GM21786 (cell line): ENCODE results near the gene PUM2.
"Not testable (repeated sequence)": the region's sequence is repeated elsewhere in the genome, so short reads cannot be mapped to it uniquely, and the experiment has no call there.

Experiments used
- ATAC-seq: cut with Tn5 transposase; IDR thresholded peaks from one replicate; pipeline ENCODE4 v1.9.1; 2021; ENCODE audit not compliant: unreplicated experiment

The PUM2 gene

DNA sequence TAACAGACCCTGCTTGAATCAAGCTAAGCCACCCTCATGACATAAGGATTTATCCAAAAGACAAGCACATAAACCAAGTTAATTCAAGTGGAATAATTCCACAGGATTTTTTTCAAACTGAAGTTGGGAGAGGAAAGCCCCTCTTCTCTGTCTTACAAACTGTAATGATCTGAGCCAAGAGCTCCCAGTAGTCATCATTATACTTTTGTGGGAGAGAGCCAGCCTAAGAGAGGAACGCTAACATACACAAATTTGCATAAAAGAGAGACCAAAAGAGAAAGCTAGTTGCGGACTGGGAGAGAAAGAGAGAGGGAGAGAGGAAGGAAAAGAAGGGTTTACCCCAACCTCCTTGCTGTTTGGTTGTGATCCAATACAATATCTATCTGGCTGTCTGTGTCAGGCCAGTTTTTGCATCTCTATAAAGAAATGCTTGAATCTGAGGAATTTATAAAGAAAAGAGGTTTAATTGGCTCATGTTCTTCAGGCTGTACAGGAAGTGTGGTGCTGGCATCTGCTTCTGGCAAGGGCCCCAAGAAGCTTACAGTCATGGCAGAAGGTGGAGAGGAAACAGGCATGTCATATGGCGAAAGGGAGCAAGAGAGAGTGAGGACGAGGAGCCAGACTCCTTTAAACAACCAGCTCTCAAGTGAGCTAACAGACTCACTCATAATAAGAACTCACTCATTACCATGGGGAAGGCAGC, 20.8 kb upstream of the PUM2 start:
- no peak for ATAC-seq

DNA sequence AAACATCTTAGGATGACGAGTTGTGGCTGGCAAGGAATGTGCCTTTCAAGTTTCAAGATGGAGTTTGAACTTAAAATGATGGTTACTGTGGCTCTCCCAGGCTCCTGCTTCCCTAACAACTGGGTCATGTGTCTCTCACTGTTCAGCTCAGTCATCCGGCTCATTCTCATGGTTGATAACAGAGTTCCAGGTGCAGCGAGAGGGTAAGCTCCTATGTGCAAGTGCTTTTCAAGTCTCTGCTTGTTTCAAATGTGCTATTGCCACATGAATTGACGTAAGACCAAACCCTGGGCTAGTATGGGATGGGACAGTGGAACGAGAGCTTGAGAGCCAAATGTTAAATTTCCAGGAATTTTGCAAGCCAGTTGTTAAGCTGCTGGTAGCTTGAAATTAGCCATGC, 19.5 kb upstream of the PUM2 start:
- ATAC-seq: no peak

DNA sequence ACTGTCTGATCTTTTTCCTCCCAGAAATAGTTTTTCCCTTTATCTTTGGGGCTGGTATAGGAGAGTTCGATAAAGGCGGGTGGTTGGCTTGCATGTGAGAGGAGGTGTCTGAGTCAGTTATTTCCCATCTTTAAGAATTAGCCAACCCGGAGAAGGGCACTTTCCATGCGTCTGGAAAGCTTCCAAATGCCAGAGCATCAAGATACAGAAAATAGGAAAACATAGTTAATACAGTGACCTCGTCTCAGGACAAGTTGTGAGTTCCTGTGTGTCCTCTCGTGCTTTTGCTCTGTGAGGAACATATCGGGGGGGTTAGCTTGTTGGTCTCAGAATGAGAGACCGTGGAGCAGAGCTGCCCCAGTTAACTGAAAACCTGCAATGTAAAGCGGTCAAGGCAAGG, 18.7 kb upstream of the PUM2 start:
- no peak for ATAC-seq

DNA sequence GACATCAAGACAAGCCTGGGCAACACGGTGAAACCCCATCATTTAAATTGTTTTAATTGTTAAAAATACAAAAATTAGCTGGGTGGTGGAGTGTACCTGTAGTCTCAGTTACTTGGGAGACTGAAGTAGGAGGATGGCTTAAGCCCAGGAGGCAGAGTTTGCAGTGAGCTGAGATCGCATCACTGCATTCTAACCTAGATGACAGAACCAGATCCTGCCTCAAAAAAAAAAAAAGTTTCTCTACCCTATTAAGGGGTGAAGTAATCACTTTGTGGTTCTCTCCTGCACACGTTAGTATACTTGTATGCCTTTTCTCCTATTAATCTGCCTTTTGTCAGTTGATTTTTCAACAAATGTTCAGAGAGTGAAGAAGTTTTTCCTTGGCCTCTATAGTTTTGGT, 18.1 kb upstream of the PUM2 start:
- no peak for ATAC-seq

DNA sequence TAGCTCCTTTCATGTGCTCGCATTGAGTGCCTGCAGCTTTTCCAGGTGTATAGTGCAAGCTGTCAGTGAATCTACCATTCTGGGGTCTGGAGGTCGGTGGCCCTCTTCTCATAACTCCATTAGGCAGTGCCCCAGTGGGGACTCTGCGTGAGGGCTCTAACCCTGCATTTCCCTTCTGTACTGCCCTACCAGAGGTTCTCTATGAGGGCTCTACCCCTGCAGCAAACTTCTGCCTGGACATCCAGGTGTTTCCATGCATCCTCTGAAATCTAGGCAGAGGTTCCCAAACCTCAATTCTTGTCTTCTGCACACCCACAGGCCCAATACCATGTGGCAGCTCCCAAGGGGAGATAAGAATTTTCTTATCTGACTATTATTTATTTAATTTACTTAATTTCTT, 17.3 kb upstream of the PUM2 start:
- not testable (repeated sequence) for ATAC-seq

DNA sequence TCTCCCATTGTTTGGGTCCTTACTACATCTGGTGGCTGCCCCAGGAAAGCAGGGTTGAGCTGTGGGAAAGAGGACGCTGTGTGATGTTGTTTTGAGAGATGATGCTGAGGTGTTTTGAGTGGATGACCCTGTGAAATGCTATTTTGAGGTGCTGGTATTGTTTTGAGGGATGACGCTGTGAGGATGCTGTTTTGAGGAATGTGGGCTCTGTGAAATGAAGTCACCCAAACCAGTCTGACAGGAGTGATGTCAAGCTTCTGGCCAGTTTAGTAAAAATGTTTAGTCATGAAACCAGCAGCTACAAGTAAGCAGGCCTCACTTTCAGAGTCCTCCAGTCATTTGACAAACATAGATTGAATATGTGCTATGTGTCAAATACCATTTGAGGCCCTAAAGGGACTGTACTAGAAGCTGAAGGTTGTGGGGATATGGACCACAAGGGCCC, 16.1 kb upstream of the PUM2 start:
- ATAC-seq: no peak

DNA sequence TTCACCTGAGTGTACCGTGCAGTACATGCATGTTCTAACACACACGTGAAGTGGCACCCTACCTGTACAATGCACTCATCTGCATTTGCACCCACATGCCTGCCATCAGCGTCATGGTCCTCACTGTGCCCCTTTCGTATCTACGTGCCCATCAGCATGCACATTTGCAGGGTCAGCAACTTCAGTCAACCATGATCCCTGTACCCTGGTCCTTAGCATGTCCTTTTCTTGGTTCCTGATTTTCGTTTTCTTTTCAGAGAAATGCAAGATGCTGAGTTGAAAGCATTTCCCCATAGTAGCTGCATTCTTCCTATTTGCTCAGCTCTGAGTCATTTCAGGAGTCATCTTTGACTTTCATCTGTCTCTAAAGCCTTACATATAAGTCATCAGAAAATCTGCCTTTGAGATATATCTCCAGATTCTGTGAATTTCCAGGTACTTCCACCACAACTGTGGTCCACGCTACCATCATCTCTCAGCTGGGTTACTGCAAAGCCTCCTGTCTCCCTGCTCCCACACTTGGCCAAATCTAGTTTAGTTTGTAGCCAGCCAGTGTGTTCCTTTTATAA, 14.7 kb upstream of the PUM2 start:
- peak; percentile 91 for ATAC-seq

DNA sequence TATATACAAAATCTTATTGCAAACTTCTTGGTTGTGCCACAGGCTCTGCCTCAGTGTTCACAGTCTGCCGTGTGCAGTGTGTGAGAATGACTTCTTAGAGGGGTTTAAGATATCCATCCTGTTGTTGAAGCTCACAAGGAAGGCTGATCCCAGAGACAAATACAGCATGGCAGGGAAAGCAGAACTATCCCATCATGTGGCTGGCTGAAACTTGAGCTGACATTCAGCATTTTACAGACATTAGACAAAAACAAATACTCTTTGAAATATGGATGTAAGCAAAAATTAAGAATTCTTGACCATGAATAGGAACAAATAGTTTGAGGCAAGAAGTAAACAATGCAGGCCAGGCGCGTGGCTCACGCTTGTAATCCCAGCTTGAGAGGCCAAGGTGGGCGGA, 12.9 kb upstream of the PUM2 start:
- ATAC-seq: no peak

DNA sequence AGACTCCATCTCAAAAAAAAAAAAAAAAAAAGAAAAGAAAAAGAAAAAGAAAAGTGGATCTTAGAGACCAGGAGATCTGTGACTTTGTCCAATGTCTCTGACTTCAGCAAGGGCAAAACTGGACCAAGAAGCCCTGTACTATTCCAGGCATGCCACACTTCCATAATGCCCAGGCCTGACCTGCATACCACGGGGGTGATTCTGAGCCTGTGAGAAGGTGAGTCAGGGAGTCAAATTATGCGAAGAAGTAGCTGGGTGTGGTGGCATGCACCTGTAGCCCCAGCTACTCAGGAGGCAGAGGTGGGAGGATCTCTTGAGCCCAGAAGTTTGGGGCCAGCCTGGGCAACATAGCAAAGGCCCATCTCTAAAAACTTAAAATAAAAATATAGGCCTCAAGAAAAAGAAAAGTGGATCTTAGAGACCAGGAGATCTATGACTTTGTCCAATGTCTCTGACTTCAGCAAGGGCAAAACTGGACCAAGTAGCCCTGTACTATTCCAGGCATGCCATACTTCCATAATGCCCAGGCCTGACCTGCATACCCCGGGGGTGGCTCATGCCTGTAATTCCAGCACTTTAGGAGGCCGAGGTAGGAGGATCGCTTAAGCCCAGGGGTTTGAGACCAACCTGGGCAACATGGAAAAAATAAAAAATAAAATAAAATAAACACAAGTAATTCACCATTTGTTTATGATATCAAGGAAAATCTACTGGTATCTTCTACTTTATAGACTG, 12.2 kb upstream of the PUM2 start:
- no peak for ATAC-seq

DNA sequence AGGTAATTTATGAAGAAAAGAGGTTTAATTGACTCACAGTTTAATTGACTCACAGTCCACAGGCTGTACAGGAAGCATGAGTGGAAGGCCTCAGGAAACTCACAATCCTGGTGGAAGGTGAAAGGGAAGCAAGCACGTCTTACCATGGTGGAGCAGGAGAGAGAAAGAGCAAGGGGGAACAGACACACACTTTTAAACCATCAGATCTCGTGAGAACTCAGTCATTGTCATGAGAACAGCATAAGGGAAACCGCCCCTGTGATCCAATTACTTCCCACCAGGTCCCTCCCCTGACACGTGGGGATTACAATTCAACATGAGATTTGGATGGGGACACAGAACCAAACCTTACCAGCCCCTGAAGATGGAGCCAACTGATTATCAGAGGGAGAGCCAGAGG, 11.2 kb upstream of the PUM2 start:
- ATAC-seq: no peak

DNA sequence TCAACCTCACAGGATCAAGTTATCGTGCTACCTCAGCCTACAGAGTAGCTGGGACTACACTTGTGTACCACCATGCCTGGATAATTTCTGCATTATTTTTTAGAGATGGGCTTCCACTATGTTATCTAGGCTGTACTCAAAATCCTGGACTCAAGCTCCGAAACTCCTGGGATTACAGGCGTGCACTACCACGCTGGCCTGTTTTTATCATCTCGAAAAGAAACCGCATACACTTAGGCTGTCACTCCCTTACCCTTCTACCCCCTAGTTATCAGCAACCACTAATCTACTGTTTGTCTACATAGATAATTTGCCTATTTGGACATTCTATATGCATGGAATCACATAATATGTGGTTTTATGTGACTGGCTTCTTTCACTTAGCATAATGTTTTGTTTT, 8.5 kb upstream of the PUM2 start:
- ATAC-seq: no peak

DNA sequence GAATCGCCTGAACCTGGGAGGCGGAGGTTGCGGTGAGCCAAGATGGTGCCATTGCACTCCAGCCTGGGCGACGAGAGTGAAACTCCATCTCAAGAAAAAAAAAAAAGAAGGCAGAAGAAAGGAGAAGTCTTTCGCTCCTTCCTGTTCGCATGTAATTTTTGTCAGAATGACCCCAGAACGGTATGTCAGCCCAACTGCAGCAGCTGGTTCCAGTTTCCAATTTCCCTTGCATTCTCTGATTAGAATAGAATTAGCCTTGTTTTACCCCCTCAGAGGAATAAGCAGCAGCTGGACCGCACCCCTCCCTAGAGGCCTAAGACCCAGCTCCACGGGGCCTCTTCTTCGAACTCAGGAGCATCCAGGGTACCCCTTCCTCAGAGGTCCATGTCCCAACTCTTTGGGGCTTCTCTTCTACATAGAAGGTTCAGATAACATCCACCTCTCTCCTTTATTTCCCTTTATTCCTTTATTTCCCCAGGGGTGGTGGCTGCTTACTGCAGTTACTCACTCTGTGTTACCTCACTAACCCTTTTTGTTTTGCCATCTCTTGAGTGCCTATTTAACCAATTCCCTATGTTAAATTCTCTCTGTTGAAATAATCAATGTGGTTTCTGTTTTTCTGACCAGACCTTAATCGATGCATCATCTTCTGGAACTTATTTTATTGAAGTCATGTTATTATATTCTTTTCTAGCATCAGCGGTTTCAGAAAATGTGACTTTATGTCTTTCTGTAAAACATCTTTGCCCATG, 7.2 kb upstream of the PUM2 start:
- ATAC-seq: no peak

DNA sequence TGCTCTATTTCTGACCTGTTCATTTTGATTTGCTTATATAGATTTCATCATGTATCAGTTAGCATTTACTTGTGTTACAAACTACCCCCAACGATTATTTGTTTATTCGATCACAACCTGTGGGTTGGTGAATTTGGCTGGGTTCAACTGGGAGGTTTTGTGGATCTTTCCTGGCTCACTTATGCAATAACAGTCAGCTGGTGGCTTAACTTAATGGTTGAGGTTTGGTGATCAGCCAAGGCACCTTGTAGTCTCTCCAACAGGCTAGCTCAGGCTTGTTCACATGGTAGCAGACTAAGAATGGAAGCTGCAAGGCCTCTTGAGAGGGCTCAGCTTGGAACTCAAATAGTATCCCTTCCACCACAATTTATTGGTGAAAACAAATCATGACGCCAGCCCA, 5.4 kb upstream of the PUM2 start:
- no peak for ATAC-seq

DNA sequence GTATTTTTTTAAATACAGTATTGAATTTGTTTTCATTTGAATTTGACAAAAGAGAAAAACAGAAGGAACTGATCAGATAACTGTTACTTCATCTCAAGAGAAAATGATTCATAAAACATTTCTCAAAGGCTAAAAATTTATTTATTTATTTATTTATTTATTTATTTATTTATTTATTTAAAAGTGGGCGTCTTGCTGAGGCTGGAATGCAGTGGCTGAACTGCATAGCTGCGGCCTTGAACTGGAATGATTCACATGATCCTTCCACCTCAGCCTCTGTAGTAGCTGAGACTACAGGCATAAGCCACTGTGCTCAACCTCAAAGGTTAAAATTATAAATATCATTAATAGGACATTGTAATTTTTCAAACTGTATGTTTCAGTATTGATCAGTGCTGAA, 4.5 kb upstream of the PUM2 start:
- no peak for ATAC-seq

DNA sequence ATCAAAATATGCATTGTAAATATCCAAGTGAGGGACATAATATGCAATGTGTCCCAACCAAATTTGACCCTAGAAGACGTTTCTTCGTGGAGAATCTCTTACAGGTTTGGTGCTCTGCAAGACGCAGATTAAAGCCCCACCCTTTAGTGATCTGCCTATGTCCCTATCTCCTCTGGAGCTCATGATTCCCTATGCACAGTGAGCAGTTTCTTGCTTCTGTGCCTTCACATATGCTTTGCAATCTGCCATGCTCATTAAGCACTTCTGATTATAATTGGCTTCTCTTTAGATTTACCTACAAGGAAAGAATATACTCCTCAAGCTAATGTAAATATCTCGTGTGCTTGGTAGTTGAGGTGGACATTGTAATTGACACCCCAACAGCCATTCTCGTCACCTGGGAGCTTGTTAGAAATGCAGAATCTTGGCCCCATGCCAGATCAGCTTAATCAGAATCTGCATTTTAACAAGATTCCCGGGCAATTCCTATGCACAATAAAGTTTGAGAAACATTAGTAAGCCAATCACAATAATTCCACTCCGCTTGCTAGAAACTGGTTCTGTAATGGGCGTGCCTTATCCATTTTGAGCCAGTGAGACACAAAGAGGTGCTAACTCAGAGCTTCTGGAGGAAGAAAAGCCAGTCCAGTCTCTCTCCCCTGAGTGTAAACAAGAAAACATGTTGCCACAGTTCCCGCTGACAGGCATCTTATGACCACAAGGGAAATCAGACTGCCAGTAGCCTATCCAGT, 2.8 kb upstream of the PUM2 start:
- ATAC-seq: no peak

DNA sequence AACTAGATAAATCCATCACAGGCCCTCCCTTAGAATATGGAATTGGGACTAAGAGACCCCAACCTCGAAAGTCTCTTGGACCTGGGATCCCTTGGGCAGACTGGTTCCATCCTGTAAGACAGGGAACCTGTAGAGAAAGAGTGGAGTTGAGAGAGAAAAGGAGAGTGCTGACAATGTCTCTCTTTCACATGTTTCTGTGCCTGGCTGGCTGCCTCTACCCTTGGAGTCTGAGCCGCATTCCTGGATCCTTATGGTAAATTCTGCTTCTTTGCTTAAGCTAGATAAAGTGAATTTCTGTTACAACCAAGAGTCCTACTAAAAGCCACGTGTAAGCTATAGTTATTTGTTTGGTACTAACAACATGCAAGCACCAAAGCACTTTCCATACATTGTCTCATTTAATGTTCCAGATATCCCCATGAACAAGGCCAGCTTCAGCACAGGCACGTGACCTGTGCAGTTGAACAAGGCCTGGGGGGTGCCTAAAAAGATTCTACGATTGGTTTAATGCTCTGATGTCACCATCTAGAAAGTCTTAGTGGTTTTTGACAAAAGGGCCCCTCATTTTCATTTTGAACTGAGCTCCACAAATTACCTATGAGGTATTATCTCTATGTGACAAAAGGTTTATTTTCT, 2.1 kb upstream of the PUM2 start:
- ATAC-seq: no peak

DNA sequence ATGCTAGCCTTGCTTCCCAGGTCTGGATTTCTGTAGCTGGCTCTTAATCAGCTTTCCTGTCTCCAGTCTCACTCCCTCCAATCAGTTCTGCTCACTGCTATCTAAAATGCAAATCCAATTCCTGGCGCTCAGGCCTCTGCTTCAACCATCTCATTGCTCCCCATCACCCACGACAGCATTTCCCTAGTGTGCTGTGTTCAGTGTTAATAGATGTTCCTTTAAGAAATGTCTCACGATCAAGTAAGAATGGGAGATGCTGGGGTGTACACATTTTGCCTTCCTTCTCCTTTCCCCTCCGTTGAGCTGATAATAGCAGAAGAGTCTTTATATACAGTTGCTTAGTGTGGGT, 1.6 kb upstream of the PUM2 start:
- ATAC-seq: no peak

DNA sequence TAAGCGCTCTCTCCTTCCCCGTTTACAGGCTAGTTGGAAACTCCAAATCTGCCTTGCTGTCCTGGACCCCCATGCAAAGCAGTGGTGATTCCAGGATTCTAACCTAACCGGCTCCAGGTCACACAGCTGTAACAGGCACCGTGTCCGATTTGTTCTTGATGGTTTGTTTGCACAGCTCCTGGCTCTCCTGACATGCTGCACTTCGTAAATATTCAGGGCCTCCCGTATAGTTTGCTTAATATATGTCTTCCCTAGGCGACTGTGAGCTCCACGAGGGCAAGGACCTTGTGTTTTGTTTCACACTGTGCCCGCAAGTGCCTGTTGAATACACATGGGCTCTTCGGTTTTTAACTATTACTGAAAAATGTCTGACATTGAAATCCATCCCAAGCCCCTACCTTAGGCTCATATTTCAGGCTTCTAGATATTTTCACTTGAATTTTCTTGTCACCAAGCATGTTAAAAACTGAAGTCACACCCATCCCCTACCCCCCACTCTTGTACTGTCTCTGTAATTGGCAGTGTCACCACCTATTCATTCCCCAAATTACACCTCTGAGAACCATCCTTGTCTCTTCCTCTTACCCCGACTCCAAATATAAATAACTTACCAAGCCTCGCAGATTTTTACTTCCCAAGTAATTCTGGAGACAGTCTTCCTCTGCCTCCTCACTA, 1.0 kb upstream of the PUM2 start:
- no peak for ATAC-seq

DNA sequence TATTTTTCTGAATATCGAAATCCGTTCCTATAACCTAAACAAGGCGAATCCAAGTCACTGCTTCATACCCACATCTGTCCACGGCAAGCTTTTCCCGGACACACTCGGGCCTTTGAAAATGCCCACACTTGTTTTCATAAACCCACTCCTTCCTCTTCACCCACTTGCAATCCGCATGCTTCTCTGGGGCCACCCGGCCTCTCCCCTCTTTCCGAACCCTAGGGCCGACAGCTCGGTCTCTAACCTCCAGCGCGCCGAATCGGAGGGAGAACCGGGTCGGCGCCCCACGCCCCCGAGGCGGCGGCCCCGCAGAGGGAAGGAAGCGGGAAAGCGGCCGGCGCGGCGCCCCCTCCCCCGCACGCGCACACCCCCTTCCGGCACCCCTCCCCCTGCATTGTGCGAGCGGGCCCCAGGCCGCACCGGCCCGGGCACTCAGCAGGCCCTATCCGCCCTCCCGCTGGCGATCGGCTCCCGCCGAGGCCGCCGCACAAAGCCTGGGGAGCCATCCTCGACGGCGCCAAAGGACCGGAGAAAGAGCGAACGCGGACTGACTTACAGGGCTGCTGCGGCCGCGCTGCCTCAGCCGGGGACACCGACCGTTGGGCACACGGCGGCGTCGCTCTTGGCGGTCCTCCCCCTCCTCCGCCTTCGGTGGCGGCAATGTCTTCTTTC, 467 bp downstream of the PUM2 start:
- ATAC-seq: peak; percentile 24

DNA sequence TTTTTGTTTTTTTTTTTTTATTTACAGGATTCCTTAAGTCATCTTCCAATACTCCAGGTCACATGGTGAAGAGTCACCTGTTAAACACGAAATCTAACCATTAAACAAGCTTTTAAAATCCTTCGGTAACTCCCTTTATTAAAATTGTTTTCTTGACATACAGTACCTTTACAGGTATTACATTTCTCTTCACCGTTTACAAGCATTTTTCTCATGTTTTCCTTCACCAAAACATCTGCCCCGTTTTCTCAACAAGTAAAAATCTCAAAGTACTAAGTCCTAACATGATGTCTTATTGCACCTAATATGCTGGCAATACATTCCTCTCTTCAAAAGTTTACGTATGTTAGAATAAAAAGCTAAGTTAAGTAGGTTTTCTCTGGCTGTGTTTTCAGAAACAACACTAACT, 1.1 kb downstream of the PUM2 start:
- ATAC-seq: no peak
